B cell (primary cell): Measurements from ENCODE around the gene CBL. TPM values are rescaled to one million over a fixed set of nuclear protein-coding genes. Genes with fewer than 3 reads are reported as not detected.

Source experiments
- ATAC-seq: fragments of 200-7000 bp; cut with Tn5 transposase; one replicate; pipeline ENCODE4 v1.10.0; 2021; ENCODE audit warnings: low read depth, mild to moderate bottlenecking, moderate number of reproducible peaks, moderate library complexity
- CTCF ChIA-PET: fragments of 350-600 bp; sonication (Branson Sonifier 250); formaldehyde crosslinking; loops from one replicate; lab custom pipeline; 2021; ENCODE audit warnings: antibody characterized with exemption, inconsistent platforms; lab: Charles Lee
- POLR2A ChIA-PET: fragments of 350-600 bp; sonication (Branson Sonifier 250); formaldehyde crosslinking; loops from one replicate; lab custom pipeline; 2021; ENCODE audit warnings: antibody characterized with exemption; lab: Charles Lee
- DNase-seq: peaks from one replicate; pipeline ENCODE4 v3.0.0; 2013
- H2AFZ ChIP-seq: 2 replicates; pipeline ENCODE4 v1.6.1; 2012; ENCODE audit warnings: mild to moderate bottlenecking, low read depth, low read length; ENCODE audit not compliant: insufficient read depth, poor library complexity, severe bottlenecking
- H3K27ac ChIP-seq, 2 donors: 1 replicate in 1 of 2; 2 replicates in 1 of 2; pipeline ENCODE4 v1.5.1; 2012 to 2013; ENCODE audit warnings: low read length in 2 of 2, mild to moderate bottlenecking in 2 of 2, moderate library complexity in 1 of 2
- H3K27me3 ChIP-seq, 4 experiments: fragments of 200-600 bp in 1 of 4; sonication (generic) in 1 of 4; replicated peaks in 1 of 4; 1 replicate in 2 of 4; 2 replicates in 2 of 4; pipeline versions ENCODE4 v1.6.1 to v1.7.0; 2013 to 2016; ENCODE audit warnings: low read length in 3 of 4, mild to moderate bottlenecking in 2 of 4, mixed read lengths in 1 of 4, moderate library complexity in 1 of 4; ENCODE audit not compliant: insufficient read depth in 4 of 4, control insufficient read depth in 3 of 4; ENCODE audit errors: control extremely low read depth in 1 of 4
- H3K36me3 ChIP-seq, 2 experiments: replicated peaks in 1 of 2; 1 replicate in 1 of 2; 2 replicates in 1 of 2; pipeline versions ENCODE4 v1.6.1 to v1.7.1; 2013; ENCODE audit warnings: low read length in 1 of 2; ENCODE audit not compliant: insufficient read depth in 2 of 2, control insufficient read depth in 1 of 2; ENCODE audit errors: control extremely low read depth in 1 of 2, extremely low read depth in 1 of 2
- H3K4me1 ChIP-seq, 2 donors: fragments of 200-600 bp in 1 of 2; sonication (generic) in 1 of 2; 1 replicate in 1 of 2; 2 replicates in 1 of 2; pipeline versions ENCODE4 v1.5.1 to v1.6.1; 2013 to 2017; ENCODE audit warnings: low read length in 2 of 2; ENCODE audit not compliant: control insufficient read depth in 2 of 2, insufficient read depth in 2 of 2
- H3K4me2 ChIP-seq: replicated peaks from 2 replicates; pipeline ENCODE3; 2012; ENCODE audit warnings: mild to moderate bottlenecking, low read depth, low read length; ENCODE audit not compliant: poor library complexity, severe bottlenecking
- H3K4me3 ChIP-seq, 5 experiments: fragments of 200-600 bp in 1 of 5; sonication (generic) in 1 of 5; 1 replicate in 3 of 5; 2 replicates in 2 of 5; pipeline versions ENCODE4 v1.5.1 to v1.7.0; 2011 to 2016; ENCODE audit warnings: low read length in 4 of 5, mild to moderate bottlenecking in 4 of 5, low read depth in 2 of 5, control low read depth in 1 of 5, moderate library complexity in 1 of 5; ENCODE audit not compliant: insufficient read depth in 1 of 5; ENCODE audit errors: control extremely low read depth in 1 of 5, extremely low read depth in 1 of 5
- H3K79me2 ChIP-seq: fragments of 200-600 bp; sonication (generic); one replicate; pipeline ENCODE4 v1.6.0; 2016; ENCODE audit warnings: low read length; ENCODE audit not compliant: control insufficient read depth, insufficient read depth
- H3K9ac ChIP-seq: fragments of 200-600 bp; sonication (generic); 2 replicates; pipeline ENCODE4 v1.6.1; 2017; ENCODE audit warnings: mild to moderate bottlenecking, low read length, moderate library complexity
- H3K9me3 ChIP-seq, 3 donors: one replicate each; pipeline versions ENCODE4 v1.6.1 to v1.7.1; 2013; ENCODE audit warnings: low read length in 2 of 3; ENCODE audit not compliant: control insufficient read depth in 2 of 3, insufficient read depth in 1 of 3; ENCODE audit errors: control extremely low read depth in 1 of 3
- H4K20me1 ChIP-seq: 2 replicates; pipeline ENCODE4 v1.6.0; 2012; ENCODE audit warnings: mild to moderate bottlenecking, low read length; ENCODE audit not compliant: insufficient read depth, control insufficient read depth, poor library complexity, severe bottlenecking
- H3K27ac Mint-ChIP-seq: one replicate; pipeline ENCODE4 v1.8.0; 2021; ENCODE audit warnings: mixed read lengths
- H3K27me3 Mint-ChIP-seq: one replicate; pipeline ENCODE4 v1.8.0; 2021; ENCODE audit warnings: mixed read lengths
- H3K4me1 Mint-ChIP-seq: one replicate; pipeline ENCODE4 v1.8.0; 2021; ENCODE audit warnings: mixed read lengths
- H3K4me3 Mint-ChIP-seq: one replicate; pipeline ENCODE4 v1.8.0; 2021; ENCODE audit warnings: mixed read lengths
- H3K9me3 Mint-ChIP-seq: one replicate; pipeline ENCODE4 v1.8.0; 2022; ENCODE audit warnings: mixed read lengths; ENCODE audit not compliant: insufficient read depth
- CTCF ChIP-seq: fragments of 200-600 bp; IDR thresholded peaks from one replicate; pipeline ENCODE4 v1.8.0; 2022; ENCODE audit warnings: antibody characterized with exemption, mild to moderate bottlenecking
- EZH2 ChIP-seq: IDR thresholded peaks from 2 replicates; pipeline ENCODE4 v1.6.1; 2012; ENCODE audit warnings: borderline replicate concordance, low read depth, mild to moderate bottlenecking, moderate library complexity, low read length; ENCODE audit not compliant: insufficient read depth, poor library complexity, severe bottlenecking
- WGBS: methylation state at CpG from one replicate; pipeline ENCODE4 v1.1.5; 2013; ENCODE audit warnings: missing lambda C conversion rate; ENCODE audit not compliant: insufficient coverage; 5-methylcytosine and 5-hydroxymethylcytosine counted together
- intact Hi-C: fragments of 100-400 bp; cut with micrococcal nuclease; formaldehyde crosslinking; loops from one replicate; pipeline ENCODE4 v1.10.0; 2022
- polyA plus RNA-seq: library from polyadenylated mRNA; depleted of rRNA; stranded (reverse); fragments of >200 nt; gene quantifications from 2 replicates; pipeline ENCODE4 v1.2.3, GENCODE V29; 2012
- total RNA-seq, 2 donors: library from RNA; stranded (reverse); fragments of 120-200 nt in 1 of 2; gene quantifications; 1 replicate in 1 of 2; 2 replicates in 1 of 2; pipeline versions ENCODE4 v1.2.3 to v1.2.4, GENCODE V29; 2013 to 2022

The CBL gene
- total and polyA plus RNA-seq, 2 donors (not counting 1 experiment from before 2014, with no cell fraction given): 11.7 to 35.2 TPM

- 85% methylated on average over 10 of the region's 10 CpGs for WGBS
- H3K27me3 Mint-ChIP-seq: peaks cover 61% of the 10 kb centered on the region
- H3K9me3 ChIP-seq: peaks cover 0 to 3% (median 0%) of the 10 kb centered on the region in 3 donors
Observed at GRCh38 chr11:119342362-119343130, 136.4 kb downstream of the CBL start.

More at GRCh38 chr11:119342362-119343130, 136.4 kb downstream of the CBL start:
- intact Hi-C loops: no loop called here
- no peaks in the 10 kb centered on the region for H3K36me3 ChIP-seq
- no peak overlapping the region for H3K9ac ChIP-seq
- H3K27me3 ChIP-seq: peaks cover 0 to 62% (median 32%) of the 10 kb centered on the region in 4 experiments
- H3K4me1 Mint-ChIP-seq: peaks cover 23% of the 10 kb centered on the region
- no peak overlapping the region for H3K27ac ChIP-seq
- H3K9me3 Mint-ChIP-seq: no peaks in the 10 kb centered on the region
- ChIA-PET CTCF (interaction anchor here (2.4 kb wide), 1 partner anchor 13 kb away, joined by 11 read pairs; no protein-coding TSS in a partner anchor), POLR2A (interaction anchor here (0.7 kb wide), 1 partner anchor 1374 kb away, joined by 3 read pairs; no protein-coding TSS in a partner anchor)
- no peak overlapping the region for H3K4me3 ChIP-seq
- no peak overlapping the region for H3K4me3 Mint-ChIP-seq
- H2AFZ ChIP-seq: no peak overlapping the region
- ATAC-seq (no peak), DNase-seq (no peak)
- TF ChIP-seq CTCF: no peak
- no peak for TF ChIP-seq EZH2
- H3K27ac Mint-ChIP-seq: no peak overlapping the region
- H3K79me2 ChIP-seq: no peaks in the 10 kb centered on the region
- H4K20me1 ChIP-seq: peaks cover 7% of the 10 kb centered on the region
- no peak overlapping the region for H3K4me2 ChIP-seq
- peaks cover 31% of the 10 kb centered on the region in 2 donors for H3K4me1 ChIP-seq
